GM23338 (cell line): ENCODE results near the gene SNX10. TPM values are rescaled to one million over a fixed set of nuclear protein-coding genes. Genes with fewer than 3 reads are reported as not detected.

Experiments
- ATAC-seq: fragments of 200-7000 bp; cut with Tn5 transposase; 3 replicates; pipeline ENCODE4 v1.9.1; 2020
- DNase-seq: peaks from one replicate; pipeline ENCODE4 v3.0.0-alpha.2; 2015; ENCODE audit warnings: low spot score
- H2AFZ ChIP-seq: fragments of 200-600 bp; sonication (generic); 2 replicates; pipeline ENCODE4 v1.8.0; 2016; ENCODE audit warnings: antibody characterized with exemption, mild to moderate bottlenecking, moderate library complexity
- H3F3A ChIP-seq: fragments of 200-600 bp; sonication (generic); replicated peaks from 2 replicates; pipeline ENCODE4 v1.8.0; 2017; ENCODE audit warnings: antibody characterized with exemption, mixed run types, low read depth
- H3K27ac ChIP-seq: fragments of 200-600 bp; sonication (generic); 2 replicates; pipeline ENCODE4 v1.6.1; 2016; ENCODE audit warnings: low read depth
- H3K27me3 ChIP-seq: fragments of 200-600 bp; sonication (generic); 2 replicates; pipeline ENCODE4 v1.8.0; 2016; ENCODE audit warnings: mild to moderate bottlenecking, mixed run types, moderate library complexity; ENCODE audit not compliant: insufficient read depth
- H3K36me3 ChIP-seq: fragments of 200-600 bp; sonication (generic); 2 replicates; pipeline ENCODE4 v1.8.0; 2016; ENCODE audit warnings: mild to moderate bottlenecking; ENCODE audit not compliant: insufficient read depth
- H3K4me1 ChIP-seq: fragments of 200-600 bp; sonication (generic); 2 replicates; pipeline ENCODE4 v1.8.0; 2016; ENCODE audit warnings: mild to moderate bottlenecking, moderate library complexity; ENCODE audit not compliant: insufficient read depth
- H3K4me2 ChIP-seq: fragments of 200-600 bp; sonication (generic); 2 replicates; pipeline ENCODE4 v1.7.1; 2017; ENCODE audit warnings: mixed run types
- H3K4me3 ChIP-seq: fragments of 200-600 bp; sonication (generic); 2 replicates; pipeline ENCODE4 v1.6.1; 2016; ENCODE audit warnings: mixed run types
- H3K79me2 ChIP-seq: fragments of 200-600 bp; sonication (generic); replicated peaks from 2 replicates; pipeline ENCODE4 v1.8.0; 2017; ENCODE audit warnings: mild to moderate bottlenecking; ENCODE audit not compliant: insufficient read depth
- H3K9me2 ChIP-seq: fragments of 200-600 bp; sonication (generic); 2 replicates; pipeline ENCODE4 v1.8.0; 2017; ENCODE audit not compliant: insufficient read depth
- H4K20me1 ChIP-seq: fragments of 200-600 bp; sonication (generic); replicated peaks from 2 replicates; pipeline ENCODE4 v1.8.0; 2017; ENCODE audit warnings: mild to moderate bottlenecking; ENCODE audit not compliant: insufficient read depth
- H3K27ac Mint-ChIP-seq: 2 replicates; pipeline ENCODE4 v1.8.0; 2020; ENCODE audit warnings: inconsistent platforms, mild to moderate bottlenecking, moderate library complexity, mixed read lengths
- H3K27me3 Mint-ChIP-seq: 3 replicates; pipeline ENCODE4 v1.8.0; 2022; ENCODE audit warnings: low read depth, mild to moderate bottlenecking, moderate library complexity, mixed read lengths, inconsistent platforms; ENCODE audit not compliant: insufficient read depth, poor library complexity
- H3K36me3 Mint-ChIP-seq: 3 replicates; pipeline ENCODE4 v1.8.0; 2021; ENCODE audit warnings: low read depth, mild to moderate bottlenecking, inconsistent platforms, moderate library complexity, mixed read lengths
- H3K4me1 Mint-ChIP-seq: 3 replicates; pipeline ENCODE4 v1.8.0; 2020; ENCODE audit warnings: mild to moderate bottlenecking, inconsistent platforms, mixed read lengths
- H3K4me3 Mint-ChIP-seq: 3 replicates; pipeline ENCODE4 v1.8.0; 2021; ENCODE audit warnings: moderate library complexity, mild to moderate bottlenecking, inconsistent platforms, mixed read lengths
- H3K9me3 Mint-ChIP-seq: 3 replicates; pipeline ENCODE4 v1.8.0; 2020; ENCODE audit warnings: moderate library complexity, mild to moderate bottlenecking, inconsistent platforms, mixed read lengths
- CREB1 ChIP-seq: fragments of 250-450 bp; sonication (Bioruptor Pico); IDR thresholded peaks from 2 replicates; pipeline ENCODE4 v1.5.0; 2020; ENCODE audit warnings: low read depth, mild to moderate bottlenecking, moderate library complexity
- CTCF ChIP-seq, 2 experiments: fragments of 200-600 bp in 1 of 2; sonication (generic) in 1 of 2; conservative IDR thresholded peaks; 2 replicates each; pipeline versions ENCODE4 v1.5.1 to v1.6.1; 2016 to 2017; ENCODE audit warnings: antibody characterized with exemption in 2 of 2, low read depth in 2 of 2, mild to moderate bottlenecking in 2 of 2, moderate library complexity in 1 of 2
- ETS1 ChIP-seq: IDR thresholded peaks from 2 replicates; pipeline ENCODE4 v1.6.1; 2016; ENCODE audit warnings: antibody characterized with exemption
- EZH2 ChIP-seq: fragments of 200-600 bp; sonication (generic); IDR thresholded peaks from one replicate; pipeline ENCODE4 v1.8.0; 2017; ENCODE audit warnings: antibody characterized with exemption, mild to moderate bottlenecking, low read depth; ENCODE audit not compliant: unreplicated experiment
- JUNB ChIP-seq: IDR thresholded peaks from one replicate; pipeline ENCODE4 v1.6.1; 2016; ENCODE audit warnings: antibody characterized with exemption; ENCODE audit not compliant: unreplicated experiment
- POLR2AphosphoS5 ChIP-seq: IDR thresholded peaks from 2 replicates; pipeline ENCODE4 v1.6.1; 2016; ENCODE audit warnings: antibody characterized with exemption, low read depth
- REST ChIP-seq: IDR thresholded peaks from one replicate; pipeline ENCODE4 v1.6.1; 2018; ENCODE audit warnings: antibody characterized with exemption; ENCODE audit not compliant: unreplicated experiment
- STAT1 ChIP-seq: IDR thresholded peaks from one replicate; pipeline ENCODE4 v1.6.1; 2016; ENCODE audit warnings: antibody characterized with exemption; ENCODE audit not compliant: unreplicated experiment
- ZNF114 ChIP-seq: fragments of 250-450 bp; sonication (Bioruptor Pico); IDR thresholded peaks from 2 replicates; pipeline ENCODE4 v1.5.0; 2020; ENCODE audit warnings: mild to moderate bottlenecking, moderate library complexity
- ZNF331 ChIP-seq: fragments of 250-450 bp; sonication (Bioruptor Pico); IDR thresholded peaks from 2 replicates; pipeline ENCODE4 v1.5.0; 2020; ENCODE audit warnings: low read depth, mild to moderate bottlenecking, moderate library complexity
- polyA plus RNA-seq: library from polyadenylated mRNA; unstranded; fragments of >200 nt; fragmentation: Nextera tagmentation; extraction: Ambion mirVana; gene quantifications from 2 replicates; pipeline ENCODE4 v1.2.1, GENCODE V29; 2016
- total RNA-seq: library from RNA; depleted of rRNA; stranded (reverse); fragments of >200 nt; shearing (Covaris generic); gene quantifications from 2 replicates; pipeline ENCODE4 v1.2.3, GENCODE V29; 2014

The SNX10 gene
- total and polyA plus RNA-seq, 2 experiments from 2014 or later: 15.8 to 17.8 TPM

DNA sequence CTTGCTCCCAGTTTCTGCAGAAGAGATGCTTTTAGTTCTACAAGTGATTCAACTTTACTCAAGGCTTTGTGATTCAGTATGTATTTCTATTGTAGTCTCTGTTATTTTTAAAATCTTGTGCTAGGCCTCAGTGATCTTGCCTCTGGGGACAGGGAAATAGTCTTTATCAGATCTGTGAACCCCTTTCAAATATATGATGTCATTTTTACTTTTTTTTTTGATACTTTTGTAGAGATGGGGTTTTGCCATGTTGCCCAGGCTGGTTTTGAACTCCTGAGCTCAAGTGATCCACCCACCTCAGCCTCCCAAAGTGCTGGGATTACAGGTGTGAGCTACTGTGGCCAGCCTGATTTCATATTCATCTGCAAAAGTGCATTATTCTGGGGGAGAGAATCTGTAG, 3.4 kb downstream of the SNX10 start (continued):
- TF ChIP-seq REST (no peak), CREB1 (CRISPR knock-in tag) (no peak), JUNB (no peak), STAT1 (no peak), CTCF (conservative IDR thresholded peaks at IDR 0.05; ENCODE audit: low read depth in 2 of 2) (no peak), EZH2 (no peak), POLR2AphosphoS5 (no peak)

- Histone ChIP-seq H3F3A (no peaks in the 10 kb centered on the region), H4K20me1 (no peaks in the 10 kb centered on the region), H2AFZ (no peak overlapping the region), H3K79me2 (no peaks in the 10 kb centered on the region), H3K9me2 (no peaks in the 10 kb centered on the region), H3K4me3 (no peak overlapping the region), H3K4me1 (peaks cover 10% of the 10 kb centered on the region), H3K4me2 (no peak overlapping the region), H3K27me3 (peaks cover 4% of the 10 kb centered on the region; the same call in 1 of the 2 replicates), H3K36me3 (no peaks in the 10 kb centered on the region), H3K27ac (no peak overlapping the region)
- Mint-ChIP-seq H3K27ac (no peak overlapping the region), H3K9me3 (no peaks in the 10 kb centered on the region; the same call in 2 of the 3 replicates), H3K27me3 (peaks cover 8% of the 10 kb centered on the region), H3K36me3 (no peaks in the 10 kb centered on the region), H3K4me1 (peaks cover 11% of the 10 kb centered on the region), H3K4me3 (no peak overlapping the region)
- ATAC-seq (no peak), DNase-seq (no peak)
- TF ChIP-seq ZNF331 (CRISPR knock-in tag): no peak
- no peak for TF ChIP-seq ZNF114 (CRISPR knock-in tag)
- no peak for TF ChIP-seq ETS1
- TF ChIP-seq STAT1: no peak
- TF ChIP-seq JUNB: no peak
- no peak for TF ChIP-seq CREB1 (CRISPR knock-in tag)
- TF ChIP-seq REST: no peak
Observed at GRCh38 chr7:26295586-26295985, 3.9 kb downstream of the SNX10 start.
